ENCODE results near the gene RASGRP2. TPM values are rescaled to one million over a fixed set of nuclear protein-coding genes. Genes with fewer than 3 reads are reported as not detected.

Gene RASGRP2
- total and polyA plus RNA-seq, 2 experiments from 2014 or later = 30.1 to 50.4 TPM

- Mint-ChIP-seq H3K27ac (no peak overlapping the region), H3K27me3 (ENCODE audit: insufficient read depth, low read depth, poor library complexity) (peaks cover 7% of the 10 kb centered on the region), H3K4me1 (no peaks in the 10 kb centered on the region; the same call in 2 of the 3 replicates), H3K4me3 (no peak overlapping the region), H3K36me3 (ENCODE audit: low read depth) (no peaks in the 10 kb centered on the region), H3K9me3 (no peaks in the 10 kb centered on the region)
- Histone ChIP-seq H3K4me1 (ENCODE audit: insufficient read depth) (no peaks in the 10 kb centered on the region), H3K79me2 (replicated peaks; ENCODE audit: insufficient read depth) (no peaks in the 10 kb centered on the region), H3K27ac (ENCODE audit: low read depth) (no peak overlapping the region), H3K36me3 (ENCODE audit: insufficient read depth) (no peaks in the 10 kb centered on the region), H3F3A (replicated peaks; ENCODE audit: low read depth) (0 out of 2 replicates have a peak, but pooled peaks cover 2% of the 10 kb centered on the region), H3K4me3 (no peak overlapping the region), H3K4me2 (no peak overlapping the region), H2AFZ (no peak overlapping the region), H3K27me3 (ENCODE audit: insufficient read depth) (no peaks in the 10 kb centered on the region), H3K9me2 (ENCODE audit: insufficient read depth) (no peaks in the 10 kb centered on the region), H4K20me1 (replicated peaks; ENCODE audit: insufficient read depth) (no peaks in the 10 kb centered on the region)
- no peak for DNase-seq (ENCODE audit: low spot score)
- TF ChIP-seq POLR2AphosphoS5 (IDR thresholded peaks at IDR 0.05; ENCODE audit: low read depth) (no peak), EZH2phosphoT487 (IDR thresholded peaks at IDR 0.05; ENCODE audit: unreplicated experiment) (no peak), CTCF (conservative IDR thresholded peaks at IDR 0.05; ENCODE audit: low read depth in 2 of 2) (no peak)
- no peak for ATAC-seq
Observed at GRCh38 chr11:64789331-64790204, 45.6 kb upstream of the RASGRP2 start.

- Mint-ChIP-seq H3K4me1 (no peaks in the 10 kb centered on the region; the same call in 2 of the 3 replicates), H3K27ac (no peak overlapping the region), H3K4me3 (no peak overlapping the region), H3K27me3 (ENCODE audit: insufficient read depth, low read depth, poor library complexity) (peaks cover 7% of the 10 kb centered on the region), H3K9me3 (no peaks in the 10 kb centered on the region), H3K36me3 (ENCODE audit: low read depth) (no peaks in the 10 kb centered on the region)
- no peaks in the 10 kb centered on the region for H3K9me2 ChIP-seq (ENCODE audit: insufficient read depth)
- no peaks in the 10 kb centered on the region for H3K79me2 ChIP-seq (replicated peaks; ENCODE audit: insufficient read depth)
- H3K36me3 ChIP-seq (ENCODE audit: insufficient read depth) = no peaks in the 10 kb centered on the region
- DNase-seq (ENCODE audit: low spot score) = no peak
- H3K4me2 ChIP-seq = no peak overlapping the region
- H3K4me1 ChIP-seq (ENCODE audit: insufficient read depth) = no peaks in the 10 kb centered on the region
- no peak overlapping the region for H2AFZ ChIP-seq
- 0 out of 2 replicates have a peak, but pooled peaks cover 2% of the 10 kb centered on the region for H3F3A ChIP-seq (replicated peaks; ENCODE audit: low read depth)
- H3K4me3 ChIP-seq = no peak overlapping the region
- no peak for ATAC-seq
- no peaks in the 10 kb centered on the region for H3K27me3 ChIP-seq (ENCODE audit: insufficient read depth)
- H3K27ac ChIP-seq (ENCODE audit: low read depth) = no peak overlapping the region
- no peaks in the 10 kb centered on the region for H4K20me1 ChIP-seq (replicated peaks; ENCODE audit: insufficient read depth)
- no peak for TF ChIP-seq ETS1 (IDR thresholded peaks at IDR 0.05)
- no peak for TF ChIP-seq REST (IDR thresholded peaks at IDR 0.05; ENCODE audit: unreplicated experiment)
- no peak for TF ChIP-seq EZH2 (IDR thresholded peaks at IDR 0.05; ENCODE audit: low read depth, unreplicated experiment)
- no peak for TF ChIP-seq POLR2AphosphoS5 (IDR thresholded peaks at IDR 0.05; ENCODE audit: low read depth)
Observed at GRCh38 chr11:64788321-64789215, 44.6 kb upstream of the RASGRP2 start.

All from GM23338 (cell line).